HG03432 (cell line): ENCODE results near the gene RNF114.

Experiments
- ATAC-seq: cut with Tn5 transposase; IDR thresholded peaks from one replicate; pipeline ENCODE4 v1.9.1; 2021; ENCODE audit warnings: mild to moderate bottlenecking, moderate library complexity; ENCODE audit not compliant: unreplicated experiment

Gene RNF114

DNA sequence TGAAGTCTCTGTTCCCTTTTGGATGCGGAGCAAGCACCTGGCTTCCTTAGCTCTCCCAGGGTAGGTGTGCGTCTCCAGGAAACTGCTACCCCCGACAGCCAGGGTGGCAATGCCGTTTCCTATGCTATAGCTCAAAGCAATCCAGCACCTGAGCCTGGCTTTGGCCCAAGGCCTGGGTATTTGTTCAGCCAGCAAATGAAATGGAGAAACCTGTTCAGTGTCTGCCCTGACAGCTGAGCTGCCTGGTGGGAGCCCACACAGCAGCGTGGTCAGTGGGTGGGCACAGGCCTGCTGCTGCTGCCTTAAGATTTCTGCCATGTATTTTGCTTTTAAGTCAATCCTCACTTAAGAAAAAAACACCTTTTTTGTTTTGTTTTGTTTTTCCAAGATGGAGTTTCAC is 34.6 kb upstream of the RNF114 start:
- no peak for ATAC-seq

DNA sequence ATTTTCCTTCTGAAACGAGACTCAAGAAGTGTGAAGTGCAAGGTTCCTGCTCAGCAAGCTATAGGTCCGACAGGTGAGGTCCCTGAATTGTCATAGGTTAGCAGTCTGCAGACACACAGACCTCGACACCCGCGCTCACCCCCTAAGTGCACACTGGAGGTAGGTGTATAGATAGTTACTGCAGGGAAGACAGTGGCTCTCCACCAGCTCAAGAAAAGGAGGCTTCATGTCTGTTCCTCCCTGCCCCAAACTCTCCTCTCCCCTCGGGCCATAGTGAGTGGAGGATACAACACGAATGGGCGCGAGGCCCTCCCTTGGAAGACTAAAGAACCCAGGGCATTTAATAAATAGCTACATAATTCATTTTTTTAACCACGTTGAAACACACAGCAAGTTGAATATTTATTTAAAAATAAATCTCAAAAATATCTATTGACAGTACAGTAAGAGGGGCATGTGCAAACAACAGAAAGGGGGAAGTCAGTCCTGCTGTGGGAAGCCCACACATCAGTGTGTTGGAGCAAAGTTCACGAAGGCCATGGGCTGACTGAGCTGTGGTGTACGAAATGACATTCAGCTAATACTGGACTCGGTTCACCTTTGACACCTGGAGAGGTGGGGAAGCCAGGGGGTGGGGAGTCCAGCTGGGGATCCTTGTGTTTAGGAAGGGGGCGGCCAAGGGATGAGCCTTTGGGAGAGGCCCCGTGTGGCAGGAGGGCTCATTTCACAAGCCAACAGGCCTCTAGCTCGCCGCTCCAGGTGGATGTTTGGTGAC is 31.6 kb upstream of the RNF114 start:
- ATAC-seq = no peak

DNA sequence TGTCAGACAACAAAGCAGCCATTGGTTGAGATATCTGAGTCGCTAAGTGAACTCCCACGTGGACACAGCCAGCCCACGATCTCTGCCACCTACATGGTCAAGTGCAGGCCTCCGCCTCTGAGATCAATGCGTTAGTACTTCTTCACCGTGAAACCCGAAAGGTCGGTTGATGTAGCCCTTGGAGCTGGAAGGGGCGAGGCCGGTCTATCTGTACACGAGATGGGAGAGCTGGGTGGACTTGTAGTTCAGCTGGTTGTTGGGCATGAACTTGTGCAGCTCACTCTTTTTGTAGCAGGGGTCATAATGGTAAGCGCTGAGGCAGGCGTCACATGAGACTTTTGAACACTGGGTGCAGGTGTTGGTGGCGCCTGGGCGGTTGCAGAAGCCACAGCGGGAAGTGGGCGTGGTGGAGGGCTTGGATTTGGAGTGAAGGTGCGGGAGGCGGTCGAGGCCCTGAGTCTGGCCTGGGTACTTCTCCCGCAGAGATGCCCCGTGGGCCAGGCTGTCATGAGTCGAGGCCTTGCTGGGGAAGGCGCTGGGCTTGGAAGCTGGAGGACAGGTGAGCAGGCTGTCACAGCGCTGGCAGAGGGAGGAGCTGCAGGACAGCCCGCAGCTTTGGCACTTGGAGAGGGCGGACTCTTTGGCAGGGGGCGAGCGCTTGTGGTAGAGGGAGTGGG is 30.6 kb upstream of the RNF114 start:
- no peak for ATAC-seq

DNA sequence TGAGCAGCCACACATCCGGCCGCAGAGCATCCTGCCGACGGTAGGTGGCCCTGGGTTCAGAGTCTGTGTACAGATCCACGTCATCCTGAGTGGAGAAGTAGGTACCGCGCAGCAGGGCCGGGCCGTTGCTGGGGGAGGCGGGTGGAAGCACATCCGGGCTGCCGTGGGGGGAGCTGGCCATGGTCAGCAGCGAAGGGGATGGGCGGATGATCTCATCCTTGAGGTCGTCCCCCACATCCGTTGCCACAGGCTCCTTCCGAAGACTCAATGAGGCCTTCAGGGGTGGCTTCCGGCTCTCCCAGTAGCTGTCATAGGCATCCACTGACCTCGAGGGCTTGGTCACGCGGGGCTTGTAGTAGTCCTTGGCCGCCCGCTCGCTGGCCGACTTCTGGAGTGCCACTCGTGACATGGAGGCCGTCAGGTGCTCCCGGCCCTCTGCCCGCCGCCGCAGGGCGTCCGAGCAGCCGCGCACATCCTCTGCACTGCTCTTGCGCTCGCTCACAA is 30.0 kb upstream of the RNF114 start:
- ATAC-seq = no peak

DNA sequence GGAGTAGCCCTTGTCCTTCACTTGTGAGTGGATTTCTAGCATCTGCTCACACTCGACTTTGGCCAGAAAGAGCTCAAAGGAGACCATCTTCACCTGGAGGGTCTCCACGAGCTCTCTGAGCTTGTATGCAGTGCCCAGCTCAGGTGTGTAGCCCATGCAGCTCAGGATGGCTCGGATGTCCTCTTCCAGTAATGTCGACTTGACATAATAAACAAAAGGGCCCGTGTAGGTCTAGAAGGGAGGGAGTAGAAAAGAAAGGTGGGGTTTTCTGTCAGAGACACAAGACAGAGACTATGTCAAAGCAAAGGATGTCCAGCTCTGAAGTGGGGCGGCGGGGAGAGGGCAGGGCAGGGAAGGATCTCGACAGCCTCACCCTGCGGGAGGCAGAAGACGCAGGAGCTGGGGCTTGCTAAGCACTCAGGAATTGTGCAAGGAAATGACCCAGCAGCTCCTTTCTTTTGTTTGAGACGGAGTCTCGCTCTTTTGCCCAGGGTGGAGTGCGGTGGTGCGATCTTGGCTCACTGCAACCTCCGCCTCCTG is 29.5 kb upstream of the RNF114 start:
- no peak for ATAC-seq

DNA sequence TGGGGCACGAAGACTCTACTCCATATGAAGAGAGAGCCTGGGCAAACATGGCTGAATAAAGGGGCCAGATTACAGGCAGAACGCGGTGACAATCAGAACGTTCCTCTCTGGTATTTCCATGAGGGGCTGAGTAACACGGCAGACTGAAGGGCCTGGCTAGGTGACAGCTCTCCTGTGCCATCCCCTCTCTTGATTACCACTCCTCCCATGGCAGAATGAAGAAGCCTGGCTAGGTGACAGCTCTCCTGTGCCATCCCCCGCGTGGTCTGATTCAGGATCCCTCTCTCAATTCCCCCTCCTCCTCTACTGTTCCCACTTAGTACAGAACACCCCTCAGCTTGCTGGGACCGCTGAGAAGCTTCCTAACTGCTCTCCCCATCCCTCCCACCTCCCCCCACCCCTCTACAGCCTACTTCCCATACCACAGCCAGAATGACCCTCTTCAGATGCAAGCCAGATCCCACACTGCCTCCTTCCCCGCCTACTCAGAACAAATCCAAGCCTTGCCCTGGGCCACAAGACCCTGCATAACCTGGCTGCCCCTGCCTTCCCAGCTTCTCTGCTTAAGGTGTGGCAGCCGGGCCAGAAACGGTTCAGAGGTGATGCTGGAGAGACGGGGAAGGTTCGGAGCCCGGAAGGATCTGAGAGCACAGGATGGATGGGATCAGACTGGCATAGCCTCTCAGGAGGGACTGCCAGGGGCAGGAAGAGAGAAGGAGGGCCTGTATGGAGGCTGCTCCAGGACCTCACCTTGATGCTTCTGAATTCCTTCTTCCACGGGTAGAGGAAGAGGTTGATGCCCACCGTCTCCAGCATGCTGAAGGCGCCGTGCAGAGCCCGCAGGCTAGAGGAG is 28.6 kb upstream of the RNF114 start:
- ATAC-seq = no peak

DNA sequence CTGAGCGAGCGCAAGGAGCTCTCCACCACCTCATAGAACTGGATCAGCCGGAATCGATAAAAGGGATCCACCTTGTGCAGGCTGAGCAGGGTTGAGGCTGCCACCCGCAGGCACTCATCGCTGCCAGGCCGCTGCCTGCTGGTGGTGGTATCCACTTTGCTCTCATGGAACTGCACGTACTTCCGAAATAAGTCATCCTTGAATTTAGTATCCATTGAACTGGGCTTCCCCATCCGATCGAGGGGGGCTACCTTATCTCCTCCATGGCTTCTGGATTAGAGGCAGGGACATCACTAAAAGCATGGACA is 28.0 kb upstream of the RNF114 start:
- no peak for ATAC-seq

DNA sequence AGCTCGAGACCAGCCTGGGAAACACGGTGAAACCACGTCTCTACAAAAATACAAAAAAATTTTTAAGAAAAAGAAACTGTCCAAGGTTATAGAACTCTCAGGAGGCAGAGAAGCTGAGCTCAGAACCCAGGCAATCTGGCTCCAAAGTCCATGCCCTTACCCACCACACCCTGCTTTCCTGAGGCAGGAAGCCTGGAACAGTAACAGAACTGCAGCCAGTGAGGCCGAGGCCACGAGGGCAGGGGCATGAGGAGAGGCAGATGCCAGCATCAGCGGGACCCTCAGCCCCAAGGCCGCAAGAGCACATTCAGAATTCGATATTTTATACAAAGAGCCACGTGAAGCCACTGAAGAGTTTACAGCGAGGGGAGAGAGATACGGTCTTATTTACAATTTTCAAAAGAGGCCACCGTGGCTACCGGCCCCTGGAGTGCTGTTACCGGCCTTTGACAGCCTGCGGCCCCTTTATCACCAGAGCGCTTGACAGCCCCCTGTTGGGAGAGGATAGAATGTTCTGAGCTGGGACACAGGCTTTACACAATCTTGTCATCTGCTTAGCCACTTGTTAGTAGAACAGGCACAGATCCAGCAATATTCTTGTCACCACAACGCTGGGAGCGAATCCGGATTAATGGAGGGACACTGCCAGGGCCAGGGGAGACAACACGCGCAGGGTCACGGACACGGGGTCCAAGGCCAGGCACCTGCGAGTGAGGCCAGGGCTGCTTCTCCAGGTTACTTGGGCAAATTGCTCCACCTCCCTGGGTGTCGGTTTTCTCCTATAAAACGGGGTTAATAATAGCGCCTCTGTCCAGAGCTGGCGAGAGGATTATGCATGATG is 26.5 kb upstream of the RNF114 start:
- ATAC-seq = no peak

DNA sequence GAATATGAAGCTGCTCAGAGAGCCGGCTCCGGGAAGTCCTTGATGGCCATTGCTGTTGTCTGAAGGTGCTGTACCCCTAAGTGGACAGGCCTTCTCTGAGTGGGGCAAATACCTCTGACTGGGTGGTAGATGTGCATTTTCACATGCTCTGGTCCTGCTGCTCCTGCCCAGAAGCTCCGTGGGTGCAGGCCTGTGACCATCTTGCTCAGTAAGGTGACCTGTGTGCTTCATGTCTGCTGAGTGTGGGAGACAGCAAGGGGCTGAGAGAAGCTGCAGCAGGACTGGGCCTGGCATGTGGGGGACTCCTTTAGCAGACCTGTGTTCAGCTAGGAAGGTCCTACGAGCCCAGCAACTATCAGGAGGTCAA is 25.9 kb upstream of the RNF114 start:
- ATAC-seq = no peak

DNA sequence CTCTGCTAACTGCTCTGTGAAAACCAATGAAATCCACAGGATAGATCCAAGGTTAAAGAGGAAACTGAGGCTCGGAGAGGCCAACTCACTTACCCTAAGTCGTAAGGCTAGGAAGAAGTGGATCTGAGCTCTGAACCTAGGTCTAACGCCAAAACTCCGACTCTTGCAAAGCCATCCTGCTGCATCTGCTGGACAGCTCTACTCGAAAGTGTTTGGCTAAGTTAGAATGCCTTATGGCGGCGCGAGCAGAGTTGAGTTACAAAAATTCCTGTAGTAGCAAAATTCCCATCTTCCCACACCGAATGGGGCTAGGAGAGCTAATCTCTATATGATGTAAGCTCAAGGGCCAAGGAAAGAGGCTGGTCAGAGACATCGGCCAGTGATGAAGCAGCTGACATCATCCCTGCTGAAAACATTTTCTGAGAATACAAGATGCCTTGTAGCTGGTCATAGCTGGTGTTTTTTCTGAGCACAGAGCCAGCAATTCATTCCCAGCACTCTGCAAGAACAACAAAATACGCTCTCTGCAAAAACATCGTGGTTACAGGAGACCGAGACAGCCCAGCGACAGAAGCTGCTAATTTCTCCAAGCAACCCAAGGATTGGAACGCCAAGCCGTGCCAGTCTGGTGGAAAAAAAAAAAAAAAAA is 22.7 kb upstream of the RNF114 start:
- ATAC-seq = no peak

DNA sequence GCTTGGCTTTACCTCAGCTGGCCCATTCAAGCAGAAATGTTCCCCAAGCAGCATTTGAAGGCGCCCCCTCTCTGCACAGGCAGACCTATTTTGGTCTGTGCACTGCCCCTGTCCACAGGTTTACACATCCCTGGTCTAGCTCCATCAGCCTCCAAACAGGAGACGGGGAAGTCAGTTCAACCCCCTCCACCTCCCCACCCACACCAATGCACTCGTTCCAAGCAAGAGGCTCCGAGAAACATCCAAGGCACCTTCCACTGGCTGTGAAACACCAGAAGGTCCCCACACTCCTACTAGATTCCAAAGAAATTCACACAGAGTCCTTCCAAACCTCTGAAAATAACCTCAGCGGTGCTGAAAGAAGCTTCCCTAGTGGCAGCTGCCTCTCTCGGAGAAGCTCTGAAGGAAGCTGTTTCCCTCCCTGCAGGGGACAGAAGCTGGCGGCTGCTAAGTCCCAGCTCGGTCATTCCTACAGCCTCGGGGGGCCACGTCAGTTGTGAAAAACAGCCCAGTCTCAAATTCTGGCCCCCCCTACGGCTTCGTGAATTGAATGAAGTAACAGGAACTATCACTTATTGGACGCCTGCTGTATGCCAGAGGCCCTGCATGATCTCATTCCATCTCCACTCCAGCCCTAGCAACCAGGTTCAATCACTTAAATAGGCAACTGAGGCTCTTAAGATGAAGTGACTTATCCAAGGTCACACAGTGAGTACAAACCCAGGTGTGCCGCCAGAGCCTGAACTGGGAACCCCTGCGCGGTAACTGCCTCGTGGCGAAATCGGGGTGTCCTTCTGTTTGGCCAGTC is 21.7 kb upstream of the RNF114 start:
- peak; percentile 7 for ATAC-seq

DNA sequence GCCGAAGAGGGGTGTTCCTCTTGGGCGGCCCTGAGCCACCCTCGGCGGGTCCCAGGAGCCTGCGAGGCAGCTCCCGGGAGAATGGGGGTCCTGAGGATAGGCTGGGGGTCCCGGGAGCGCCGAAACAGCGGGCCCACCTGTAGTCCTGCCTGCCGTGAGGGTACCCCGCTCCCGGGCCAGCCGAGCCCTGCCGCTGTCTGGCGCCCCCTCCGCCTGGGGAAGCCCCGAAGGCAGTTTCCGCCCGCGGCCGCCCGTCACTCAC is 21.1 kb upstream of the RNF114 start:
- peak; percentile 7 for ATAC-seq

DNA sequence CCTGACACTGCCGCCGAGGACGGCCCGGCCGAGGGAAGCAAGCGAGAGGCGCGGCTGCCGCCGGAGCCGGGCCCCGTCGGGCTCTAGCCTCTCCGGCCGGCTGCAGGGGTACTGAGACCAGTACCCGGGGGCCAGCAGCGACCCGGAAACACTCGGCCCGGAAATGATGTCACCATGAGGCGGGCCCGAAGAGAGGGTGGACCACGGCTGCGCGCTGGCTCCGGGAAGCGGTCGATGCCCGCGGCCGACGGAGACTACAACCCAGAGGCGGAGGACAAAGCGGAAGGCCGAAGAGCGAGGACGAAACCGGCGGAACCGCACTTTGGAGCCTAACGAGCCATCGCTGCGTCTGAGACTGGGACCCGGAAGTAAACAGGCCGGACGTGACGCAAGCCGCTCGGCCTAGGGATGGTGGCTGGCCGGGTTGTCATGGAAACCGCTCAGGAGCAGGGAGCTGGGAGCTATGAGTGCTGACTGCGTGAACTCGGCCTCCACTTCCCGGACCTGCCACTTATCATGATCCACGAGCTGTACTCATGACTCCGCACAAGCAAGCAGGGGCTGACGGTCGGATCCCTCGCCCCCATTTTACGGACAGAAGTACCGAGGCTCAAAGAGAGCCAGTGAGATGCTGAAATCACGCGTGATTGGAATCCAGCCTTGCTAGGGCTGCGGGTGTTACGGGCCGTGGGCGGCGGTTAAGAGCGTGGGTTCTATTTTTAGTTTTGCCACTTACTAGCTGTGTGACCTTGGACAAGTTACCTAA is 20.6 kb upstream of the RNF114 start, which contains the start of gene SPATA2:
Gene SPATA2, minus strand, starts transcription at position 150 of the 766 bp plus-strand sequence. CDS start 7,039 bp downstream, outside the sequence.
- ATAC-seq = peak; percentile 88

DNA sequence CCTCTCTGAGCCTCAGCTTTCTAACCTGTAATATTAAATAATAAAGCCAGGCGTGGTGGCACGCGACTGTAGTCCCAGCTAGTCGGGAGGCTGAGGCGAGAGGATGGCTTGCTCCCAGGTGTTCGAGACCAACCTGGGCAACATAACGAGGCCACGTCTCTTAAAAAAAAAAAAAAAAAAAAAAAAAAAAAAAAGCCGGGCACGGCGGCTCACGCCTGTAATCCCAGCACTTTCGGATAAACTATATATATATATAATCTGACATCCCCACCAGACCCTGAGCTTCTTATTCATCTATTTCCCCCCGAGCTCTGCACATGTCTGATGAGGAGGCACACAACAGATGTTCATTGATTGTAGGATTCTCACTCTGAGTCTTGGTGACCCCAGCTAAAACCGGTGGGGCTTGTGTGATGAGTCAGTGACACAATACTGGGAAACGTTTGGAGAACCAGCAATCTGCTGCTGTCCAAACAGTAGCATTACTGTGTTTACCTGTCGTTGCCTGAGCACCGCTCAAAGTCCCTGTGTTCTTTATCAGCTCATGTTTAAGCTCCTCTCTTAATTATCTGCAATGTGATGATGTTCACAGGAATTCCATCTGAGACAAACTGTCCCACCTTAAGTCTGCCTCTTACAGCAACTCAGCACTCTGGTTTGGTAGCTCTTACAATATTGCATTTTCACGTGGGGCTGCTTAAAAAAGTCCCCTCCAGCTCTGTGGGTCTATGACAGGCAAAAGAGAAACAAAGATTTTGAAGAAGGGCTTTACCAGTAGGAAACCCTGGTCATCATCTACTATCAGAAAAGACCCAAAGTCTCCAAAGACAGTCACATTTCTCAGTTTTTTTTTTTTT is 19.8 kb upstream of the RNF114 start:
- ATAC-seq = no peak

DNA sequence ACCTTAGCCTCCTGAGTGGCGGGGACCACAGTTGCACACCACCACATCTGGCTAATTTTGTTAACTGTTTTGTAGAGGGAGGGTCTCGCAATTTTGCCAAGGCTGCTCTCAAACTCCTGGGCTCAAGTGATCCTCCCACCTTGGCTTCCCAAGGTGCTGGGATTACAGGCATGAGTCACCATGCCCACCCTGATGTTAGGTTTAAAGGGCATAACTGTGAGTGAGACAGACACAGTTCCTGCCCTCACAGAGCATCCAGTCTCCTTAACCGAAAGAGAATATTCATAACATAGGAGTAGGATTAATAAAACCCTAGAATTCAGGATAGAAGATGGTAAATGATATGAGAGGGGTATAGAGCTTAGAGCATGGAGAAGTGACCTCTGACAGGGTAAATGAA is 17.8 kb upstream of the RNF114 start:
- no peak for ATAC-seq

DNA sequence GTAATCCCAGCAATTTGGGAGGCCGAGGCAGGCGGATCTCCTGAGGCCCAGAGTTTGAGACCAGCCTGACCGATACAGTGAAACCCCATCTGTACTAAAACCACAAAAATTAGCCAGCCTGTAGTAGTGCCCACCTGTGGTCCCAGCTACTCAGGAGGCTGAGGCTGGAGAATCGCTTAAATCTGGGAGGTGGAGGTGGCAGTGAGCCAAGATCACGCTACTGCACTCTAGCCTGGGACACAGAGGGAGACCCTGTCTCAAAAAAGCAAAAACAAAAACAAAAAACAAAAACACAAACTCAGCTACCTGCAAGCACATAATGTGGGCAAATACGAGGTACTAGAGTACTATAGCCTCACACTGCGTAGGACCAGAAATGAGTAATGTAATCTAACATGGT is 17.2 kb upstream of the RNF114 start:
- no peak for ATAC-seq

DNA sequence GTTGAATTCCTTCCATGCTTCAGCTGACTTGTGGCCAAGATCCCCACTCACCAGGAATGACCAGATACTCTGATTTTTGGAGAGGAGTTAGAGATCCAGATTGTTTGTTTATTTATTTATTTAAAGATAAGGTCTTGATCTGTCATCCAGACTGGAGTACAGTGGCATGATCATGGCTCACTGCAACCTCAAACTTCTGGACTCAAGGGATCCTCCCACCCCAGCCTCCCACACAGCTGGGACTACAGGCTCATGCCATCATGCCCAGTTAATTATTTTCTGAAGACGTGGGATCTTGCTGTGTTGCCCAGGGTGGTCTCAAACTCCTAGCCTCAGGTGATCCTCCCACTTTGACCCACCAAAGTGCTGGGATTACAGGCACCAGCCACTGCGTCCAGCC is 16.7 kb upstream of the RNF114 start:
- ATAC-seq = no peak

DNA sequence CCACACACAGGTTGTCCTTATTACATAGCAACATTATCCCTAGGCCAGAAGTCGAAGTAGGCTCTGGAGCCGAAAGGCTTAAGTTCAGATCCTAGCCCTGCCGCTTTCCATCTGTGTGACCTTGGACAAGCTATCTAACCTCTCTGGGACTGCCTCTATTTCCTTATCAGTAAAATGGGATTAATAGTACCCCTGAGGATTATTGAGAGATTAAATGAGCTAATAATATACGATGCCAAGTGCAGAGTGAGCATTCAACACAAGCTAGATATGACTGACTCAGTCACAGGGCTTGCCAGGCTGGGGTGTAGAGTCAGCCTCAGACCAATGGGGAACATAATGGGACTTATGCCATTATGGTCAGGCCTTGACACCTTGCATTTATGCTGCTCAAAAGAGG is 11.9 kb upstream of the RNF114 start:
- ATAC-seq = no peak
